ENCODE results near the gene MAN1B1.

DNA sequence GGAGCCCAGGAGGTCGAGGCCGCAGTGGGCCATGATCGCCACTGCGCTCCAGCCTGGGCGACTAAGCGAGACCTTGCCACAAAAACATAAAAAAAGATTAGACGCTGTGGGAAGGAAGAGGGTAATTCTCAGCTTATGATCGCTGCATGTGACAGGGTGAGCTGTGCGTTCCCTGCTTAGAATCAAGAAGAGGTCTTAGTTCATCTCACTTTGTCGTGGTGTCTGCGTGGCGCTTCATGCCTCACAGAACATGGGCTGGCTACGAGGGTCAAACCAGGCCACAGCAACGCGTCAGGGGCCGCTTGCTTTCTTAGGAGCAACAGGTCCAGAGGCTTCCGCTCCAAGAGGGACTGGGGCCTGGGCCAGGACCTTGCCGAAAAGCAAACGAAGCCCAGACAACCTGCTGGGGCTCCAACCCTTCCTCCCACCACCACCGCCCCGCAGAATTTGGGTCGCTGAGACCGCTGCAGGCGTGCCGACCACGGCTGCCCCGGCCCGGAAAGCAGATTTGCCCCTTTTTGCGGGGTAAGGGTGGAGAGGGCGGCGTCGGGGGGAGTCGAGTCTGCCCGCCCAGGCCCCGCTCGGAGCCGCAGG, 42.2 kb downstream of the MAN1B1 start:
- TF ChIP-seq YY1 (IDR thresholded peaks at IDR 0.05; ENCODE audit: low read depth) (no peak), EGR1 (IDR thresholded peaks at IDR 0.05) (no peak), REST (IDR thresholded peaks at IDR 0.05; ENCODE audit: low read depth) (no peak), EP300 (IDR thresholded peaks at IDR 0.05; ENCODE audit: borderline replicate concordance) (no peak), ZBTB7A (IDR thresholded peaks at IDR 0.05; ENCODE audit: low read depth) (no peak)

Measured in Ishikawa (cell line).